Stimulated activated CD4-positive, alpha-beta T cell treated with anti-CD3 and anti-CD28 coated beads, Interleukin-1b, Interleukin-23, amount 100 ng/mL, for 1 hour (primary cell): ENCODE measurements around the gene MASP1.
"Not testable (repeated sequence)": the region's sequence is repeated elsewhere in the genome, so short reads cannot be mapped to it uniquely, and the experiment has no call there.

ENCODE experiments used
- DNase-seq, 2 donors: peaks; one replicate each; pipeline ENCODE4 v3.0.0-alpha.2; 2020; ENCODE audit warnings: low read depth in 2 of 2

The MASP1 gene

GRCh38 chr3:187227658-187228258 lies 63.8 kb downstream of the MASP1 start:
- no peak for DNase-seq

DNA sequence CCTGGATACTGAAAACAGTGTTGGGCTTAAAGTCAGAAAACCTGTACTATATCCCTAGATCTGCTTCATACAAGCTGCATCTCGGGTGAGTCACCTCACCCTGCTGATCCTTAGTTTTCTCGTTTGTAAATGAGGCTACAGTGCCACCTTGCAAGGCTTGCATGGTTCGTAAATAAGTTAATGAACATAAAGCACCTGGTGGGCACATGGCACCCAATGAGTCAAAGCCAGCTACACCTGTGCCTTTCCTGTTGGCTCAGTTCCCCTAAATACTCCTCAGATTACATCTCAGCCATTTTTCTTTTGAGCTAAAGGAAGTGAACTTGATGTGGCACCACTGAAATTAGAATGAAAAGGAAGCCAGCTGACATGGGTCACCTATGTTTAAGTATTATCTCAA lies 67.7 kb downstream of the MASP1 start:
- no peak for DNase-seq

DNA sequence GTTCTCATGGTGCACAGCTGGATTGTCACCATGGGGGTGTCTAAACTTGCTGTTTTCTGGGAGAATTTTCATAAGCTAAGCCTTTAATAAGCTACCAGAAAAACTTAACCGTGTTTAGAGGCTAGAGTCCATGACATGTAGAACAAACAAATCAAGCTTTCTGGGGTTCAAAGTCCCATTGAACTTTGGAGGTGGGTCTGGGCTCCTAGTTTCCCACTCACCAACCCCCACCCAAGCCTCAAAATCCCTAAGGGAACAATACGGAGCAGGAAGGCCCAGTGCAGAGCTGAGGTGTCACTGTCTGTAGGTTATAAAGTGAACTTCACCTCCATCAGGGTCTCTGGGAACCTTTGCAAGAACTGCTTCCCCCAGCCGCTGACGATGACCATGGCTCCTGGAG lies 68.7 kb downstream of the MASP1 start:
- DNase-seq = no peak

- DNase-seq = no peak
Observed at GRCh38 chr3:187215460-187215859, 76.1 kb downstream of the MASP1 start.

DNA sequence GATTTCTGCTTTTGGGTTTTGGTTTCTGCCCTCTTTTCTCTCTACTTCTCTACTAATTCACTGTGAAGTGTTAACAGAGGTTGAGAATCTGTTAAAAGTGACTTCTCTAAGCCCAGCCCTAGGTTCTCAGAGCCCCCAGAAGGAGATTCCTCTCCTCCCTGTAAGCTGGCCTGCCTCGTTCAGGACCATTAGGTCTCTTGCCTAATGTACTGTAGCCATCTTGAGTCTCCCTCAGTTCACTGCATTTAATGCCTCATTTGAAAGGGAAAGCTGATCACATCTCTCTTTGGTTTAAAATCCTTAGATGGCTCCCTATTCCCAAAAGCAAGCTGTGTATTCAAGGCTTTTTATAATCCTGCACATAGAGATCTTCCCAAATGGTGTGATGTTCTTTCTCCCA lies 77.9 kb downstream of the MASP1 start:
- no peak for DNase-seq

- no peak for DNase-seq
Observed at GRCh38 chr3:187212705-187213104, 78.8 kb downstream of the MASP1 start.

DNA sequence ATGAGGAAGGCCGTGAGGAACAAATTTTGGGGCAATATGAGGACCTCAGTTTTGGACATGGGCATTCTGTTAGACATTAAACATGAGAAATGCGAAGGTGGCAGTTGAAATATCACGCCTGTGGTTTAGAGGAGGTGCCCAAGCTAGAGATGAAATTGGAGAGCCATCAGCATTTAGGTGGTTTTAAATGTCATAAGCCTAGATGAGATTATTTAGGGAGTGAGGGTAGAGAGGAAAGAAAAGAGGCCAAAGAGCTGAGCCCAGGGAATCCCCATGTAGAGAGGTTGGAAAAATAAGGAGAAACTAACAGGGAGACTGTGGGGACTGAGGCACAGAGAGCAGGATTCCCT lies 79.4 kb downstream of the MASP1 start:
- no peak for DNase-seq

DNA sequence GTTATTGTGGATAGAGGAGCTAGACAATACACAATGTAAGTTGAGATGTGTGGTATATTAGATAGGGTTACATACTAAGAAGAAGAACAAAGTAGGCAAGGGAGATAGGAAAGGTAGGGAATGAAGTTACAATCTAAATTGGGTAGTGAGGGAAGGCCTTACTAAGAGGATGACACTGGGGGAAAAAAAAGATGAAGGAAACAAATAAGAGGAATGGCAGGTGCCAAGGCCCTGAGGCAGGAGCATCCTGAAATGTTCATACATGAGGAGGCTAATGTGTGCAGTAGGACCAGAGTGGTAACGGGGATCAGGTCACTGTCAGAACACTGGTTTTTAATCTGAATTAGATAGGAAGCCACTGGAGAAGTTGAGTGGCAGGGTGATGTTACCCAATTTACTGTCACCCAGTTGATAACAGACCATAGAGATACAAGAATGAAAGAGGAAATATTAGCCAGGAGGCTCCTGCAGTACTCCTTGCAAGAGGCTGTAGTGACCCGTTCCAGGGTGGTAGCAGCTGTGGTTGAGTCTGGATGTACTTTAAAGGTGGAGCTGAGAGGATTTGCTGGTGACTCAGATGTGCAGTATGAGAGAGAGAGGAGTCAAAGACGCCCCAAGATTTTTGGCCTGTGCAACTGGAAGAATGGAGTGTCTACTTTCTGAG lies 79.9 kb downstream of the MASP1 start:
- no peak for DNase-seq

DNA sequence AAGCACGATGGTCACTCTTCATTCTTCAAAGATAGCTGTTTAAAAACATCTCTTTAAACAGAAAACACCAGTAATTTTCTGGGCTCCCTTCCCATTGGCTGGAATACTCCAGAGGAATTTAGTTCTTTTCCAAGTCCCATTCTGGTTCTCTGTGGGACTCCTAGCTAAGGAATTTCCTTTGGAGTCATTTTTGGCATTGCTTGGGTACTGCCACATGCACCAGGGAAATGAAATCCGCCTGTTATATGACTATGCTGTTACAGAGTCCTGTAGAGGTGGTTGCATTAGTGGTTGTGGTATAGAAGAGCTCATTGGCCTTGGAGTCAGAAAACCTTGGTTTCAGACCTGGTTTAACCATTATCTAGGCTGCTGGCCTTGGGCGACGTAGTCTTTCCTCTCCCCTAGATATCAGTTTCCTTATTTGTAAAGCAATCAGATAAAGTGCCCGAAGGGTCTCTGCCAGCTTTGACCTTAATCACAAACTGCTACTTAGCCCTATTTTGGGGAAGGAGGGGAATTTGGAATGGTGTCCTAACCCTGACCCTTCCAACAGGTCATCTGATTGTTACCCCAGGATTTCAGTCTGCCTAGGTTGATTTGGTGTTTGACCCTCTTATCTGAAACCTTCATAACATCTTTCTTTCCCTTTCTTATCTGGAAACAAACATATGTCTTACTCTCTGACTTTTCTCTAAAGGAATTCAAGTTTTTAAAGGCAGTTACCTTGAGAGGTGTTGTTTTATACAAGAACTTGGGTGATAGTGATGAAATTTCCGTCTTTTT lies 80.8 kb downstream of the MASP1 start:
- no peak for DNase-seq

DNA sequence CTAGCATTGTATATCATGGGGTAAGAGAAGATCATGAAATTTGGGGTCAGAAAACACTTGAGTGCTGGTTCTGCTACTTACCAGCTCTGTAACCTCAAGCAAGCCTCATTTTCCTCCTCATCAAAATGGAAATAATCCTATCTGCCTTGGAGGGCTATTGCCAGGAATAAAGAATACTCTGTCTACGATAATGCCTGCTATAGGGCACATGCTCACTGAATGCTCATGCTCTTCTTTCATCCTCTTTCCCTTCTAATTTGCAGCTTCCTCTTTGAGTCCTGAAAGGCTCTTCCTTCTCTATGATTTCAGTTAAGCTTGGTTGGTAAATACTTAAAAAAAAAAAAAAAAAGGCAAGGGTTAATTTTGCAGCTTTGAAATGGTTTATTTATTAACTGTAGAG lies 81.4 kb downstream of the MASP1 start:
- no peak for DNase-seq

DNA sequence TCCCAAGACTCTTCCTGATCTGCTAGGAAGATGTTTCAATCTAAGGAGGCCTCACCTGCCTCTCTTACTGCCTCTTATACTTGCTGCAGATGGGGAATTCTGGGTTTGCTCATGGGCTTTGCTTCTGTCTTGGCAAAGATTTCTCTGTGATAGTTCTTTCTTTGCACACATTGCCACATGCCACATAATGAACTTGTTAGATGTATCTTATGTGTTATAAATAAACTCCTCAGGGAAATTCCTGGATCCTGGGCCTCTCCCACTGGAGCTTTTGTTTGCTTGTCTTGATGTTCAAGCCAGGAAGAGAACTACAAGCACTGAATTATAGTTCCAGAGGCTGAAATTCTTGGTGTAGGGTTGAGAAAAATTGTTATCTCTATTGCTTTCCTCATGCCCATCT lies 82.0 kb downstream of the MASP1 start:
- DNase-seq = no peak

DNA sequence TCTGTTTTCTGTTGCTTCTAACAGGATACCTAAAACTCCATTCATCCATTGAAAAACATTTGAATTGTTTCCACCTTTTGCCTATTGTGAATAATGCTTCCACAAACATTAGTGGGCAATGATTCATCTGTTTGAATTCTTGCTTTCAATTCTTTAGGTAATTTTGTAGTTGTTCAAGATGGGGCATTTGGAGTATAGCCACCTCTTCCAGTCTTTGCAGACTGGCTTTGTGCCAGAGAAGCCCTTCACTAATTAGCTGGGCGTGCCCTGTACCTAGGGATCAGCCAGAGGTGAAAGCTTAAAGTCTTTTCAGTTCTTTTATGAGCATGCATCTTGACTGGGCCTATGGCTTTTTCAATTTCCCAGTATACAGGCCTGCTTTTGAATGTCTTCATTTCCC lies 83.4 kb downstream of the MASP1 start:
- DNase-seq = no peak

DNA sequence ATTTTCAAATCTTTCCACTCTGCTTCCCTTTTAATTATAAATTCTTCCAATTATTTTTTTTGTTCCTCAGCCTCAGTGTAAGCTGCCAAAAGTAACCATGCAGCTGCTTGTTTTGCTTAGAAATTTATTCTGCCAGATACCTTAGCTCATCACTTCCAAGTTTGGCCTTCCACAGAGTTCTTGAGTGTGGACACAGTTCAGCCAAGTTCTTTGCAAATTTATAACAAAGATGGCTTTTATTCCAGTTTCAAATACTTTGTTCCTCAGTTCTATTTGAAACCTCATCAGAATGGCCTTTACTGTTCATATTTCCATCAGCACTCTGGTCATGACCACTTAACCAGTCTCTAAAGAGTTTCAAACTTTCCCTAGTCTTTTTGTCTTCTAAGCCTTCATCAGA lies 83.9 kb downstream of the MASP1 start:
- no peak for DNase-seq

- no peak for DNase-seq
Observed at GRCh38 chr3:187207062-187207461, 84.5 kb downstream of the MASP1 start.

- DNase-seq = no peak
Observed at GRCh38 chr3:187205683-187206082, 85.9 kb downstream of the MASP1 start.

DNA sequence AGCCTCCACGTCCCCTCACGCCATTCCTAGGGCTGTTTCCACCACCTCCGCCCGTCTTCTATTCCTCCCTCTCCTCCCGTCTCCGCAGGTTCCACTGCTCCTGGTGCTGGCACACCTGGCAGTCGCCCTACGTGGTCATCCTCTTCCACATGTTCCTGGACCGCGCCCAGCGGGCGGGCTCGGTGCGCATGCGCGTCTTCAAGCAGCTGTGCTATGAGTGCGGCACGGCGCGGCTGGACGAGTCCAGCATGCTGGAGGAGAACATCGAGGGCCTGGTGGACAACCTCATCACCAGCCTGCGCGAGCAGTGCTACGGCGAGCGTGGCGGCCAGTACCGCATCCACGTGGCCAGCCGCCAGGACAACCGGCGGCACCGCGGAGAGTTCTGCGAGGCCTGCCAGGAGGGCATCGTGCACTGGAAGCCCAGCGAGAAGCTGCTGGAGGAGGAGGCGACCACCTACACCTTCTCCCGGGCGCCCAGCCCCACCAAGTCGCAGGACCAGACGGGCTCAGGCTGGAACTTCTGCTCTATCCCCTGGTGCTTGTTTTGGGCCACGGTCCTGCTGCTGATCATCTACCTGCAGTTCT lies 92.0 kb downstream of the MASP1 start:
- not testable (repeated sequence) for DNase-seq

DNA sequence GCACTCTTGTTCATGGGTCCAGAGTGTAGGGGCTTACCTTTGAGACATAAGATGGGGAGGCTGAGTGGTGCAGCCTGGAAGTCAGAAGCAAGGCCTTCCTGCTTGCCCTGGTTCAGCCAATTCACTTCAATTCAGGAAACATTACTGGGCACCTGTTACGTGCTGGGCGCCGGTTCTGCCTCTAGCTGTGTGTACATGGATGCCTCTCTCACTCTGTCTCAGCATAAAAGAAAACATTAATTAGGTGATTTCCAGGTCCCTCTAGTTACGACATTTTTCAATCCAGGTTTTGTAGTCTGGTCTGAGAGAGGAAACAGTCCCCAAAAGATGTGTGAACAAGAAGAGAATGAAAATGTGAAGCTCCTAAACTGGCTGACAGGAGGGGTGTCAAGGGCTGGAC lies 93.0 kb downstream of the MASP1 start:
- DNase-seq = no peak

DNA sequence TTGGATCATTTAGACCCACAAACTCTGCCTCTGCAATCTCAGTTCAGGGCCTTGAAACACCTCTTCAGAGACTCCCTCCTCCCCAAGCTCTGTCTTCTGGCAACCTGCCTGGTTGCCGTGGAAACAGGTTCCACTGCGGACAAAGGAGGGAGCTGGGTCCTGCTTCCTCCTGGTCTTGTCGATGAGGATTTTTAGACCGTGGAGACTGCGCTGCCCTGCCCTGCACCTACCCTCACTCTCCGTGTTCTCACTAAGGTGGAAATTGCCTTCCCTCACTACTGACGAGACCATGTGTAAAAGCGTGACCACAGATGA lies 94.2 kb downstream of the MASP1 start, which contains the start of gene RTP1:
TSS of gene RTP1 (plus strand) at position 152 of the 315 bp plus-strand sequence. CDS start at position 182, 30 bp downstream.
- no peak for DNase-seq

DNA sequence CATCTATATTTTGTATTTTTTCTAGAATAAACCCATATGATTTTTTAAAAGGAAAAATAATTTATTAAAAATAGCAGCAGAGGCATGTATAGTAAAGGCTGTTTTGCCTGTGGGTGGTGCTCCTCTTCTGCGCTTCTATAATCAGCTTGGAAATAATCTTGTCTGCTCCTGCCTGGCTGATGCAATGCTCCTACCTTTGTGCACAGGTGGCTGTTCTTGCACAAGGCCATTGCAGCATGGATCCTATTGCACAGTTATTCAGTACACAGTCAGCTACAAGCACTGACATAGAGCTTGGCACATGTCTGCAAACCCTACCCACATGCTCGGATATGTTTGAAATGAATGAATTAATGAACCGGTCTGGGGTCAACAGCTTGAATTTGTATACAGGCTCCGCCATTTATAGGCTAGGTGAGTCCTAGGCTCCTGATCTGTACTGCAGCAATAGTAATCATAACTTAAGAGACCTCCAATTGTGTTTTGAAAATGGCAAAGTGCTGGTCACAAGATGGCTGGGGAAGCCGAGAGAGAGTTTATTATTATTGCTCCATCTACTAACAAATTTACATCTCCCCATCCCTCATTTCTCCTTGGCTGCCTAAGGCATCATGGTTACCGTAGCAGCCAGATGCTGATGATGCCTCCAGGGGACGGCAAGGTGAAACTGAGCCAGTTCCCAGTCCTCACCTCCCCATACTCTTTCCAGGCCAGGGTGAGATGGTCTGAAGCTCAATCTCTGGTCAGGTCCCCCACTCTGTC lies 94.8 kb downstream of the MASP1 start:
- DNase-seq = no peak

DNA sequence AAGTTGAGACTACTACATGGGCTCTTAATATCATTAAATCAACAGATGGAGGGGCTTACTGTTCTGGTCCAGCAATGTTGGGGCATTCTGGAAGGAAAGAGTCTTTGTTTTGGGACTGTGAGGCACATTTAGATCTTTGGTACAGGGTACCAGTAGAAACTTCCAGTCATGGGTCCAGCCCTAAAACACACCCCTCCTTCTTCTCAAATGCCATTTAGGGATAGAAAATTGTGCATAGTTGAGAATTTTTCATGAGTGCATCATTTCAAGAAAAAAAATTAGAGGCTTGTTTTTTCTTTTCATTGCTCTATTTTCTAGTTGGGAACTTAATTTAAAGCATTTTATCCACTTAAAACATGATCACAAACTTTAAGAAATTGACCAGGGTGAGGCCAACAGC lies 98.4 kb downstream of the MASP1 start:
- DNase-seq = no peak

GRCh38 chr3:187191271-187191670 lies 100.3 kb downstream of the MASP1 start:
- no peak for DNase-seq

GRCh38 chr3:187188931-187189330 lies 102.6 kb downstream of the MASP1 start:
- DNase-seq = no peak
